Epithelial cell of esophagus (primary cell): ENCODE data around the gene RNF11.
"Not testable (repeated sequence)": the region's sequence is repeated elsewhere in the genome, so short reads cannot be mapped to it uniquely, and the experiment has no call there.

ENCODE experiments used
- DNase-seq: peaks from one replicate; pipeline ENCODE4 v3.0.0; 2010; ENCODE audit warnings: low read depth
- H3K4me3 ChIP-seq: 2 replicates; pipeline ENCODE4 v1.5.1; 2011; ENCODE audit warnings: mild to moderate bottlenecking, low read length, control low read depth
- TF ChIP-seq, protein P1 (sequence below): IDR thresholded peaks from 2 replicates; pipeline ENCODE4 v1.5.1; 2011; ENCODE audit warnings: low read depth, mild to moderate bottlenecking, low read length, control low read depth, inconsistent platforms; ENCODE audit not compliant: insufficient read depth; ENCODE audit errors: missing control alignments

Gene RNF11

DNA sequence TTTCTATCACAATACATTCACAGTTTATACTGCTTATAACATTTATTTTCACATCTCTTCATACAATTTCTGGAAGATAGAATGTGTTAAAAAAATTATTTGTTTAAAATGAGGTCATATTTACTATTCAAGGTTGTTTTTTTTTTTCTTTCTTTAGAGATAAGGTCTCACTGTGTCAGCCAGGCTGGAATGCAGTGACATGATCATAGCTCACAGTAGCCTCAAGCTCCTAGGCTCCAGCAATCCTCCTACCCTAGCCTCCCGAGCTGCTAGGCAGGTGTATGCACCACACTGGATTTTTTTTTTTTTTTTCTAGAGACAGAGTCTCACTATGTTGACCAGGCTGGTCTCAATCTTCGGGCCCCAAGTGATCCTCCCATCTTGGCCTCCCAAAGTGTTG lies 19.0 kb upstream of the RNF11 start:
- TF ChIP-seq, protein P1, sequence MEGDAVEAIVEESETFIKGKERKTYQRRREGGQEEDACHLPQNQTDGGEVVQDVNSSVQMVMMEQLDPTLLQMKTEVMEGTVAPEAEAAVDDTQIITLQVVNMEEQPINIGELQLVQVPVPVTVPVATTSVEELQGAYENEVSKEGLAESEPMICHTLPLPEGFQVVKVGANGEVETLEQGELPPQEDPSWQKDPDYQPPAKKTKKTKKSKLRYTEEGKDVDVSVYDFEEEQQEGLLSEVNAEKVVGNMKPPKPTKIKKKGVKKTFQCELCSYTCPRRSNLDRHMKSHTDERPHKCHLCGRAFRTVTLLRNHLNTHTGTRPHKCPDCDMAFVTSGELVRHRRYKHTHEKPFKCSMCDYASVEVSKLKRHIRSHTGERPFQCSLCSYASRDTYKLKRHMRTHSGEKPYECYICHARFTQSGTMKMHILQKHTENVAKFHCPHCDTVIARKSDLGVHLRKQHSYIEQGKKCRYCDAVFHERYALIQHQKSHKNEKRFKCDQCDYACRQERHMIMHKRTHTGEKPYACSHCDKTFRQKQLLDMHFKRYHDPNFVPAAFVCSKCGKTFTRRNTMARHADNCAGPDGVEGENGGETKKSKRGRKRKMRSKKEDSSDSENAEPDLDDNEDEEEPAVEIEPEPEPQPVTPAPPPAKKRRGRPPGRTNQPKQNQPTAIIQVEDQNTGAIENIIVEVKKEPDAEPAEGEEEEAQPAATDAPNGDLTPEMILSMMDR: no peak
- H3K4me3 ChIP-seq: no peak overlapping the region
- DNase-seq: no peak

DNA sequence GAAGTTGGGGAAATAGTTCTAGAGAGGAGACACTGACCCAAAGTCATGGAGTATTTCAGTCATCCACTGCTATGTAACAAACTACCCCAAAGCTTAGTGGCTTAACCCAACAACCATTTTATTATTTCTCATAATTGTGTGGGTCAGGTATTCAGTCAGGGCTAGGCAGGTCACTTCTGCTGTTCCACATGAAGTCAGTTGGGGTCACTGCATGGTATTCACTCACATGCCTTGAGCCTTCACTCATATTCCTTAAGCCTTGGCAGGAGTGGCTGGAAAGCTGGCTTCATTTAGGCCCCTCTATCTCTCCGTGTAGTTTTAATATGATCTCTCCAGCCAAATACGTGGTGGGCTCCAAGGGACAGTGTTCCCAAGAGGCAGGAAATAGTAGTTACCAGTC lies 17.5 kb upstream of the RNF11 start:
- no peak for DNase-seq
- TF ChIP-seq, protein P1: no peak
- no peak overlapping the region for H3K4me3 ChIP-seq

DNA sequence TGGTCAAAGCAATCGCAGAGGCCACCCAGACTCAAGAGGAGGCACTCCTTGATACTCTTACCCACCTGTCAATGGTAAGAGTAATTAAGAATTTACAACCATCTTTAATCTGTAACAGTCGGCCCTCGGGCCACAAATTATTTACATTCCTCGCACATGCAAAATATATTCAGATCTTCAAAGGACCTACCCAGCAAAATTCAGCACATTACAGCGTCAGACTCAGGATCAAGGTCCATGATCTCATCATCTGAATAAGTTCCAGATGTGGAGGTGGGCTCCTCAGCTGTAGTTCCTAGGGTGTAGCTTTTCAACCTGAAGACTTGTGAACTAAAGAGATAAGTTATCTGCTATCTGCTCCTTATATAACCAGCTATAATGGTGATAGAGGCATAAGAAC lies 17.1 kb upstream of the RNF11 start:
- no peak for DNase-seq
- TF ChIP-seq, protein P1: no peak
- H3K4me3 ChIP-seq: no peak overlapping the region

DNA sequence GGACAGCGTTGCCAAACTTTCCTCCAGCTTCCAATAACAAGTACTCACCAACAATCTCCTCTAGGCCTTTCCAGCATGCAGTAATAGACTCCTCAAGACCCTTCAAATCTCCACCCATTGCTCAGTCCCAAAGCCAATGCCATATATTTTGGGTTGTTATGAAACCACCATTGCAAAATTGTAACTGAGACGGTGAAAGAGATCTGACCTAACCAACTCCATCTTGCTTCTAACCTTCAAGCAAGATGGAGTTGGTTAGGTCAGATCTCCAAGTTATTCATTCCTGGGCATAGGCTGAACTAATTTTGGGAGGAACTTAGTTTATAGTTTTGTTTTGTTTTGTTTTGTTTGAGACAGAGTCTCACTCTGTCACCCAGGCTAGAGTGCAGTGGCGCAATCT lies 14.5 kb upstream of the RNF11 start:
- DNase-seq: not testable (repeated sequence)

DNA sequence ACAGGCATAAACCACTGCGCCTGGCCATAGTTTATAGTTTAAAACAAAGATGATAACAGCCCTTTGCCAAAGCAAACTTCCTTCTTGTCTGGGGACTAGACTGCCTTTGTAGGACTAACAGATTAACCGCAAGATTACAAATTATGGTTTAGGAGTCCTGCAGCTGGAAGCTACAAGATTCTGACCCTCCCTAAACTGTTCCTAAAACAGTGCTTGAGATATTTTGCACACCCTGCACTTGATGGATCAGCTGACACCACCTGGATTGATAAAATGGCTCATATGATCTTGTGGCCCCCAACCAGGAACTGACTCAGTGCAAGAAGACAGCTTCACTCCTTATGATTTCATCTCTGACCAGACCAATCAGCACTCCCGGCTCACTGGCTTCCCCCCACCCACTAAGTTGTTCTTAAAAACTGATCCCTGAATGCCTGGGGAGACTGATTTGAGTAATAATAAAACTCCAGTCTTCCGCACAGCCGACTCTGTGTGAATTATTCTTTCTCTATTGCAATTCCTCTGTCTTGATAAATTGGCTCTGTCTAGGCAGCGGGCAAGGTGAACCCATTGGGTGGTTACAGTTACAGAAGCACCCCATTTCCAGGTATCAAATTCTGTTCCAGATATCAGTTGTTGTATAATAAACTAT lies 13.8 kb upstream of the RNF11 start:
- DNase-seq: no peak
- H3K4me3 ChIP-seq: no peak overlapping the region
- TF ChIP-seq, protein P1: no peak

More for the DNA sequence above, 14.5 kb upstream of the RNF11 start:
- H3K4me3 ChIP-seq: not testable (repeated sequence)

DNA sequence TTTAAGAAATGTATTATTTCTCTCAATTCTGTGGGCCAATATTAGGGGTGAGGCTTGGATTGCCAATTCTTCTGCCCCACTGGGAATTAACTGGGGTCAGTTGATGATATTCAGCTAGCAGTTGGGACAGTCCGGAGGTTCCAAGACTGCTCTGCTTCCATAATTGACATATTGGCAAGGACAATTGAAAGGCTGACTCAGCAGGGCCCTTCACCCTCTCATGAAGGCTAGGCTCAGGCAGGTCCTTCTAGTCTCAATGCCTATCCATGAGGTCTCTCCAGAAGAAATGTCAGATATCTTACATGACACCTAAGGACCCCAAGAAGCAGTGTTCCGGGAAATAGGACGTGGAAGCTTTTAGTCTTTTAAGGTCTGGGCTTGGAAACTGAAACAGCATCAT lies 13.3 kb upstream of the RNF11 start:
- DNase-seq: no peak
- no peak overlapping the region for H3K4me3 ChIP-seq
- TF ChIP-seq, protein P1: no peak

DNA sequence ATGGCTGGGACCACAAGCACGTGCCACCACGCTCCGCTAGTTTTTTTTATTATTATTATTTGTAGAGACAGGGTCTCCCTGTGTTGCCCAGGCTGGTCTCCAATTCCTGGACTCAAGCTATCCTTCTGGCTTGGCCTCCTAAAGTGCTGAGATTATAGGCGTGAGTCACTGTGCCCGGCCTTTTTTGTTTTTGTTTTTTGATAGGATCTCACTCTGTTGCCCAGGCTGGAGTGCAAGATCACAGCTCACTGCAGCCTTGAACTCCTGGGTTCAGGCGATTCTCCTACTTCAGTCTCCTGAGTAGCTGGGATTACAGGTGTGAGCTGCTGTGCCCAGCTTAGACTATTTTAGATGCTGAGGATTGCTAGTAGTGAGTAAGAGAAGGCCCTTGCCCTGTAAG lies 11.8 kb upstream of the RNF11 start:
- H3K4me3 ChIP-seq: no peak overlapping the region
- TF ChIP-seq, protein P1: no peak
- DNase-seq: no peak

DNA sequence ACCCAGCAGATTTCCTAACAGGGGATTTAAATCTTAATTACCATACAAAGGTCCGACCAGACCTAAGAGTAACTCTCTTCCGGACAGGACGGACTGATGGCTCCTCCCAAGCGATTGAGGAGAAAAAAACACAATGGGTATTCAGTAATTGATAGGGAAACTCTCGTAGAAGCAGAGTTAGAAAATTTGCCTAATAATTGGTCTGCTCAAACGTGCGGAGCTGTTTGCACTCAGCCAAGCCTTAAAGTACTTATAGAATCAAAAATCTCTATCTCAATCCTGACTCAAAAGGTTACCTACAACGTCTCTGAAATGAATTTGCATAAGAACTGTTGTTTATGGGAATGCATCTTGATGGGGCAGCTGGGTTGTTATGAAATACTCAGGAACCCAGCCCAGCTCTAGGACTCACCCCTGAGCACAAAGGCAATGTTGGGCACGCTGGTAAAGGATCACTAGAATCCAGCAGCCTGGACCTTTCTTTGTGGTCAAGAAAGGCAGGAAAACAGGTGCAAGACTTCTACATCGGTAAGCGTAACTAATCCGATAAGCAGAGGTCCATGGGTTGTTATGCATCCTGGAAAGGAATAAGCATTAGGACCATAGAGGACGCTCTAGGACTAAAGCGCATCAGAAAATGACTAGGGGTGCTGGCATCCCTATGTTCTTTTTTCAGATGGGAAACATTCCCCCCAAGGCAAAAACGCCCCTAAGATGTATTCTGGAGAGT lies 8.7 kb upstream of the RNF11 start:
- DNase-seq: not testable (repeated sequence)

DNA sequence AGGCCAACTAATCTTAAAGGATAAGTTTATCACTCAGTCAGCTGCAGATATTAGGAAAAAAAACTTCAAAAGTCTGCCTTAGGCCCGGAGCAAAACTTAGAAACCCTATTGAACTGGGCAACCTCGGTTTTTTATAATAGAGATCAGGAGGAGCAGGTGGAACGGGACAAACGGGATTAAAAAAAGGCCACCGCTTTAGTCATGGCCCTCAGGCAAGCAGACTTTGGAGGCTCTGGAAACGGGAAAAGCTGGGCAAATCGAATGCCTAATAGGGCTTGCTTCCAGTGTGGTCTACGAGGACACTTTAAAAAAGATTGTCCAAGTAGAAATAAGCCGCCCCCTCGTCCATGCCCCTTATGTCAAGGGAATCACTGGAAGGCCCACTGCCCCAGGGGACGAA lies 7.6 kb upstream of the RNF11 start:
- DNase-seq: peak; percentile 27
- not testable (repeated sequence) for H3K4me3 ChIP-seq

More for the DNA sequence above, 8.7 kb upstream of the RNF11 start:
- not testable (repeated sequence) for H3K4me3 ChIP-seq
